HG03108 (cell line): ENCODE measurements around the gene KLF12.
A peak's percentile ranks its signal among the peaks of the same experiment; 100 is the strongest.

ENCODE experiments used
- ATAC-seq: cut with Tn5 transposase; IDR thresholded peaks from one replicate; pipeline ENCODE4 v1.9.1; 2021; ENCODE audit warnings: moderate library complexity; ENCODE audit not compliant: unreplicated experiment

KLF12 gene

DNA sequence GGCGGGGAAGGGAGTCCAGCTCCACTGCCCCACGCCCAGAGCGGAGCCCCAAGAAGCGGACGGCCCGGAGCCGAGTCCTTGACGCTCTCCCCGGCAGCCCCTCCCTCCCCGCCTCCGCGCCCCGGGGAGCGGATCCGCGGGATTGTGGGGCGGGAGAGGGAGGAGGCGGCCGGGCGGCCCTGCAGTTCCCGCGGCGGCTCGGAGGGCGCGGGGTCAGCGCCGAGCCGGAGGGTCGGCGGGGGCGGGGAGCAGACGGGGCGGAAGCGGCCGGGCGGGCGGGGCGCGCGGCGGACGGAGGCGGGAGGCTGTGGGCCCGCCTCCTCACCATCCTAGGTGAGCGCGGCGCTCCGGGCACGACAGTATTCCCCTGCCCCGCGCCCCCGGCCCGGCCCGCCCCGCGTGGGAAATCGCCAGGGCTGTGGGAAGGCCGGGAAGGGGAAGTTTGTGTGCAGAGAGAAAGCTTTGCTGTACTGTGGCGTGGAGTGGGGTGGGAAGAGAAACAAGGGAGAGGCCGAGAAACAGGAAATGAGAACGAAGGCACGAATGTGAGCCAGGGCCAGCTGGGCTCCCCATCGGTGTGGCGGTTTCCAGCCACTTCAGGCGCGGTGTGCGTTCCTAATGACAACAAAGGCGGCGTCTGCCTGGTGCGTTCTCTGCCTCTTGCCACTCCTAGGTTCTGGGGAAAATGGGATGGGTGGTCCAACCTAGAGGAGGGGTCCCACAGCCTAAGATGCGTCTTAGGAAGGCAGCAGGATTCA, 1.3 kb upstream of the KLF12 start:
- ATAC-seq = peak; percentile 40

GRCh38 chr13:74134777-74135325, 647 bp upstream of the KLF12 start:
- ATAC-seq = peak; percentile 27

GRCh38 chr13:74133657-74134201, 475 bp downstream of the KLF12 start:
- ATAC-seq = peak; percentile 37

DNA sequence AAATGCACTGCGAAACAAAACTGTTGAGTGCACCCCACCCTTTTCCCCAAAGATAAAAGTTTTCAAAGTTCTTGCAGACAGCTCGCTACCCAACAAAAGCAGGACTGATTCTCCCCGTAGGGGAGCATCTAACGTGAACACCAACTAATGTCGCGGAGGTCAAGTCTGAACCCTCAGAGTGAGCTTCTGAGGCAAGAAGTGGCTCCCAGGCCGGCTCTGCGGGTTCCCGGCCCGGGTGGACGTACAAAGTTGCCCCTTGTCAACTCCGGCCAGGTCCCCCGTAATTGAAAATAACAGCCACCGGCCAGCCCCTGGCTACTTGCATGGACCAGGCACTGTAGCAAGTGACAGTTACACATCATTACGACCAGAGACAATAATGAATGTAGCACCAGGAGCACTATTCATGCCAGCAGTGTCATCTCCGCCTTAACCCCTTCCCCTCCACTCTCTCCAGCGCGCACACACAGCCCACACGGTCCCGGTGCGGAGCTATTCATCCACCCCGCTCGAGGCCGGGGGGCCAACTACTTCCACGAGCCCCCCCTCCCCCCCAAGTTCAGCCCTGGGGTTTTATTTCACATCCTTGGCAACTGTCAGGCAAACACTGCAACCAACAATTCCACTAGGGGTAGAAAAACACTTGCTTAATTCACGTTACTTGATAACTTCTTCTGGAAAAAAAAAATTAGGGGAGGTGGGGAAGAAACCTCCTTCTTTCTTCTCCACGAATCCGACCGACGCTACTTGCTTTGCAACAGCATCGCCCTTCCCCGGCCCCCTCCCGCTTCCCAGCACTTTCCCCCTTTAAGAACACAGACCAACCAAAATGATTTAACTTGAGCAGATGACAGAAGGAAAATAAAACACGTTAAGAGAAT, 1.2 kb downstream of the KLF12 start:
- ATAC-seq = no peak

DNA sequence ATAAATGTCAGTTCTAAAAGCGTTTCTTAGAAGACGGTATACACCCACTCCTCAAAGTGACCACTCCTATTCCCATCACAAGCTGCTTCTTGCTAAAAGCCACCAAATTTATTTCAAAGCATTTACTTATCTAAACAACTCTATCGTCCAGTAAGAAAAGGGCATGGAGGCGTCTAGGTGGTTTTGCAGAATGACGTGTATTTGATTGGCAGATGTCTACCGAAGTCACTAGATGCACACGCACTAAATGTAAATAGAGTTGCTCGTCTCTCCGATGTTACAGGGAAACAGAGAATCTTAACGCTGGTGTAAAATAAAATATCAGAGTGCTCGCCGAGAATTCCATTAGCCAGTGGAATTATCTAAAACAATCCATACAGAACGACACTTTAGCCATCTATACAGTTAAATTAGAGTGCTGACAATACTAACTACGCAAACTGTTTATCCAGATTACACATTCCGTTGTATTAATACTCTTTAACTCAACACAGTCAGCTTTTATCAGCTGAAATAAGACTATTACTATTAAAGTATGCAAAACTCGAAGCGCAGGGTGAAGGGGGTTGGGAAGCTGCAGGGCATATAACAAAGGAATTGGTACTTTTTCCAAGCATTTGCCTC, 1.9 kb downstream of the KLF12 start:
- ATAC-seq = no peak

GRCh38 chr13:74131227-74131626, 3.0 kb downstream of the KLF12 start:
- ATAC-seq = no peak

DNA sequence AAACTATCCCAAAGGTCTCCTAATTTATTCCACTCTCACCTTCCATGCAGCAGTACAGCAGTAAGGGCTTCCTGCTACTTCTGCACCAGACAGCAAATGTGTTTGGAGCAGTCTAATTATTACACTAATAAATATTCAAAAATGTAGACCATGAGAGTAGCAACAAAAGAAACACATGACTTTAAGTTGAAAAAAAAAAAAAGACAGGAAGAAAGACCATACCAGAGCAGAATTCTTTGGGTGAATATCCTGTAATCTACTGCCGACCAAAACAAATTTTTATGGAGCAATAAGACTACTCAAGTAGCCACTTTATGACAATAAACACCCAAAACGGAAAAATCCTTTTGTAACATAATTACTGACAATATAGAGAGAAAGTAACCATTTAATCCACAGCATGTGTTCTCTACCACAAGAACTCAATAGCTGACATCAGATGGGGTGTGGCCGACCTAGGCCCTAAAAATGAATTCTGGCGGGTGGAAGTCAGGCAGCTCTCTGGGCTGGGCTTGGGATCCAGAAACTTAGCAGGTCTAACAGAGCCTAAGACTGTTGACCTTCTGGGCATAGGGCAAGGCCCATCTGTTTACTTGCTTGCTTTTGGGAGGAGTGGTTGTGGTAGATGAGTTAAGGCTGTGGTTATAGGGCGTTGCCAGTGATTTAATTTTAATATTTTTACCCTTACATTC, 4.6 kb downstream of the KLF12 start:
- no peak for ATAC-seq

GRCh38 chr13:74128156-74128767, 5.9 kb downstream of the KLF12 start:
- ATAC-seq = no peak

DNA sequence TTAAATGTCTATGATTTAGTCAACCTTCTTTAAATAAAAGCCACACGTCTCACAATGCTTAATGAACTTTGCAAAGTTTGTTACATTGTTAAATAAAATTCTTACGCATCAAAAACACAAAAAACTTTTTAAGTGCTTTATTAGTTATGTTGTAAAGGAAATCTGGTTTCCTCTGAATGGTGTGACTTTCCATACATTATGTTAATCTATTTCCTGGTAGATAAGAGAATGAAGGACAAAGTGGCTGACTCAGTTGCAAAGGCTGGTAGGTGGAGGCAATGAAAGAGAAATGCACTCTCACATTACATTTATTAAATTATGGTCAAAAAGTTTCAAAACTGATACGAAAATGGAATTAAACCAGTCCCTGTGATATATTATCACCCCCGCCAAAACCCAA, 15.9 kb downstream of the KLF12 start:
- no peak for ATAC-seq

- ATAC-seq = no peak
These were observed 16.9 kb downstream of the KLF12 start for GRCh38 chr13:74117207-74117705.

- no peak for ATAC-seq
These were observed 19.1 kb downstream of the KLF12 start for GRCh38 chr13:74115133-74115532.

GRCh38 chr13:74114641-74115040, 19.6 kb downstream of the KLF12 start:
- ATAC-seq = no peak

- ATAC-seq = no peak
These were observed 20.0 kb downstream of the KLF12 start for GRCh38 chr13:74114202-74114601.

- ATAC-seq = no peak
These were observed 22.0 kb downstream of the KLF12 start for GRCh38 chr13:74111901-74112824.

DNA sequence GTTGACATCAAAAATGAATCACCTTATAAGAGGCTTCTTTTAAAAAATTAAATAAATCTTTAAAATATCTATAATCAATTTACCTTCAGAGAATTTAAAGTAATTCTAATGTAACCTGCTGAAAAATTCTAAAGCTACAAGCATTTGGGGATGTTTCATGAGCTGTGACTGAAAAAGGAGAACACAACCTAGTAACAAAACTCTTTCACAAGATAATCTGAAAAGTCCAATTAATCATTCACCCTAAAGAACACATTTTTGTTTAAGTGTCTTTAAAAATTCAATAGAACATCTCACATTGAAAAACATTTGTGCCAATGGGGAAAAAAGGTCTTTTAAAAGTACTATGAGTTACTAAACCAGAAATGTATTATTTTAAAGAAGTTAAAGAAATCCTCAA, 22.8 kb downstream of the KLF12 start:
- ATAC-seq = no peak

GRCh38 chr13:74110053-74110452, 24.2 kb downstream of the KLF12 start:
- no peak for ATAC-seq

GRCh38 chr13:74107598-74107997, 26.6 kb downstream of the KLF12 start:
- no peak for ATAC-seq

- ATAC-seq = no peak
These were observed 28.3 kb downstream of the KLF12 start for GRCh38 chr13:74105871-74106270.
